Measurements from ENCODE around the gene THAP7. TPM values are rescaled to one million over a fixed set of nuclear protein-coding genes. Genes with fewer than 3 reads are reported as not detected.

THAP7 gene
- total and polyA plus RNA-seq, 2 experiments from 2014 or later, result 21.8 to 25.9 TPM

- no peaks in the 10 kb centered on the region for H3K9me2 ChIP-seq (ENCODE audit: insufficient read depth)
- peaks cover 11% of the 10 kb centered on the region for H3K27me3 Mint-ChIP-seq (ENCODE audit: insufficient read depth, low read depth, poor library complexity)
- H3K4me3 ChIP-seq, result no peak overlapping the region
- H4K20me1 ChIP-seq (replicated peaks; ENCODE audit: insufficient read depth), result no peaks in the 10 kb centered on the region
- no peaks in the 10 kb centered on the region for H3K4me1 ChIP-seq (ENCODE audit: insufficient read depth)
- no peaks in the 10 kb centered on the region for H3F3A ChIP-seq (replicated peaks; ENCODE audit: low read depth)
- H3K79me2 ChIP-seq (replicated peaks; ENCODE audit: insufficient read depth), result no peaks in the 10 kb centered on the region
- peaks cover 2% of the 10 kb centered on the region; the same call in 2 of the 3 replicates for H3K9me3 Mint-ChIP-seq
- H3K4me3 Mint-ChIP-seq, result no peak overlapping the region; the same call in 2 of the 3 replicates
- peak; percentile 94 for ATAC-seq
- H3K27ac Mint-ChIP-seq, result no peak overlapping the region
- H3K36me3 ChIP-seq (ENCODE audit: insufficient read depth), result no peaks in the 10 kb centered on the region
- H3K27ac ChIP-seq (ENCODE audit: low read depth), result no peak overlapping the region
- no peaks in the 10 kb centered on the region for H3K27me3 ChIP-seq (ENCODE audit: insufficient read depth)
- TF ChIP-seq, protein P1, sequence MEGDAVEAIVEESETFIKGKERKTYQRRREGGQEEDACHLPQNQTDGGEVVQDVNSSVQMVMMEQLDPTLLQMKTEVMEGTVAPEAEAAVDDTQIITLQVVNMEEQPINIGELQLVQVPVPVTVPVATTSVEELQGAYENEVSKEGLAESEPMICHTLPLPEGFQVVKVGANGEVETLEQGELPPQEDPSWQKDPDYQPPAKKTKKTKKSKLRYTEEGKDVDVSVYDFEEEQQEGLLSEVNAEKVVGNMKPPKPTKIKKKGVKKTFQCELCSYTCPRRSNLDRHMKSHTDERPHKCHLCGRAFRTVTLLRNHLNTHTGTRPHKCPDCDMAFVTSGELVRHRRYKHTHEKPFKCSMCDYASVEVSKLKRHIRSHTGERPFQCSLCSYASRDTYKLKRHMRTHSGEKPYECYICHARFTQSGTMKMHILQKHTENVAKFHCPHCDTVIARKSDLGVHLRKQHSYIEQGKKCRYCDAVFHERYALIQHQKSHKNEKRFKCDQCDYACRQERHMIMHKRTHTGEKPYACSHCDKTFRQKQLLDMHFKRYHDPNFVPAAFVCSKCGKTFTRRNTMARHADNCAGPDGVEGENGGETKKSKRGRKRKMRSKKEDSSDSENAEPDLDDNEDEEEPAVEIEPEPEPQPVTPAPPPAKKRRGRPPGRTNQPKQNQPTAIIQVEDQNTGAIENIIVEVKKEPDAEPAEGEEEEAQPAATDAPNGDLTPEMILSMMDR (conservative IDR thresholded peaks at IDR 0.05; ENCODE audit: low read depth in 2 of 2), result peak; percentile 67 to 77
- TF ChIP-seq, protein P2, sequence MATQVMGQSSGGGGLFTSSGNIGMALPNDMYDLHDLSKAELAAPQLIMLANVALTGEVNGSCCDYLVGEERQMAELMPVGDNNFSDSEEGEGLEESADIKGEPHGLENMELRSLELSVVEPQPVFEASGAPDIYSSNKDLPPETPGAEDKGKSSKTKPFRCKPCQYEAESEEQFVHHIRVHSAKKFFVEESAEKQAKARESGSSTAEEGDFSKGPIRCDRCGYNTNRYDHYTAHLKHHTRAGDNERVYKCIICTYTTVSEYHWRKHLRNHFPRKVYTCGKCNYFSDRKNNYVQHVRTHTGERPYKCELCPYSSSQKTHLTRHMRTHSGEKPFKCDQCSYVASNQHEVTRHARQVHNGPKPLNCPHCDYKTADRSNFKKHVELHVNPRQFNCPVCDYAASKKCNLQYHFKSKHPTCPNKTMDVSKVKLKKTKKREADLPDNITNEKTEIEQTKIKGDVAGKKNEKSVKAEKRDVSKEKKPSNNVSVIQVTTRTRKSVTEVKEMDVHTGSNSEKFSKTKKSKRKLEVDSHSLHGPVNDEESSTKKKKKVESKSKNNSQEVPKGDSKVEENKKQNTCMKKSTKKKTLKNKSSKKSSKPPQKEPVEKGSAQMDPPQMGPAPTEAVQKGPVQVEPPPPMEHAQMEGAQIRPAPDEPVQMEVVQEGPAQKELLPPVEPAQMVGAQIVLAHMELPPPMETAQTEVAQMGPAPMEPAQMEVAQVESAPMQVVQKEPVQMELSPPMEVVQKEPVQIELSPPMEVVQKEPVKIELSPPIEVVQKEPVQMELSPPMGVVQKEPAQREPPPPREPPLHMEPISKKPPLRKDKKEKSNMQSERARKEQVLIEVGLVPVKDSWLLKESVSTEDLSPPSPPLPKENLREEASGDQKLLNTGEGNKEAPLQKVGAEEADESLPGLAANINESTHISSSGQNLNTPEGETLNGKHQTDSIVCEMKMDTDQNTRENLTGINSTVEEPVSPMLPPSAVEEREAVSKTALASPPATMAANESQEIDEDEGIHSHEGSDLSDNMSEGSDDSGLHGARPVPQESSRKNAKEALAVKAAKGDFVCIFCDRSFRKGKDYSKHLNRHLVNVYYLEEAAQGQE (IDR thresholded peaks at IDR 0.05; ENCODE audit: unreplicated experiment), result no peak
- H3K4me1 Mint-ChIP-seq, result no peaks in the 10 kb centered on the region
- DNase-seq (ENCODE audit: low spot score), result peak; percentile 85
- H3K4me2 ChIP-seq, result no peak overlapping the region
- 0 out of 2 replicates have a peak overlapping the region, but pooled peaks have one; percentile 24 for H2AFZ ChIP-seq
- no peaks in the 10 kb centered on the region for H3K36me3 Mint-ChIP-seq (ENCODE audit: low read depth)
Observed at GRCh38 chr22:21020802-21021429, 19.0 kb upstream of the THAP7 start.

- ATAC-seq (no peak), DNase-seq (ENCODE audit: low spot score) (no peak)
- TF ChIP-seq JUNB (IDR thresholded peaks at IDR 0.05; ENCODE audit: unreplicated experiment) (no peak), ZNF331 (CRISPR knock-in tag; IDR thresholded peaks at IDR 0.05; ENCODE audit: low read depth) (no peak), POLR2AphosphoS5 (IDR thresholded peaks at IDR 0.05; ENCODE audit: low read depth) (no peak), EZH2phosphoT487 (IDR thresholded peaks at IDR 0.05; ENCODE audit: unreplicated experiment) (no peak), ZNF114 (CRISPR knock-in tag; IDR thresholded peaks at IDR 0.05) (no peak)
- TF ChIP-seq, protein P3, sequence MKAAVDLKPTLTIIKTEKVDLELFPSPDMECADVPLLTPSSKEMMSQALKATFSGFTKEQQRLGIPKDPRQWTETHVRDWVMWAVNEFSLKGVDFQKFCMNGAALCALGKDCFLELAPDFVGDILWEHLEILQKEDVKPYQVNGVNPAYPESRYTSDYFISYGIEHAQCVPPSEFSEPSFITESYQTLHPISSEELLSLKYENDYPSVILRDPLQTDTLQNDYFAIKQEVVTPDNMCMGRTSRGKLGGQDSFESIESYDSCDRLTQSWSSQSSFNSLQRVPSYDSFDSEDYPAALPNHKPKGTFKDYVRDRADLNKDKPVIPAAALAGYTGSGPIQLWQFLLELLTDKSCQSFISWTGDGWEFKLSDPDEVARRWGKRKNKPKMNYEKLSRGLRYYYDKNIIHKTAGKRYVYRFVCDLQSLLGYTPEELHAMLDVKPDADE (IDR thresholded peaks at IDR 0.05), result no peak
- TF ChIP-seq, protein P1 (conservative IDR thresholded peaks at IDR 0.05; ENCODE audit: low read depth in 2 of 2), result no peak
Observed at GRCh38 chr22:21018314-21018713, 16.4 kb upstream of the THAP7 start.

More at GRCh38 chr22:21018314-21018713, 16.4 kb upstream of the THAP7 start:
- Mint-ChIP-seq H3K9me3 (peaks cover 2% of the 10 kb centered on the region; the same call in 2 of the 3 replicates), H3K4me1 (peaks cover 16% of the 10 kb centered on the region; the same call in 2 of the 3 replicates), H3K4me3 (no peak overlapping the region), H3K36me3 (ENCODE audit: low read depth) (no peaks in the 10 kb centered on the region), H3K27ac (no peak overlapping the region), H3K27me3 (ENCODE audit: insufficient read depth, low read depth, poor library complexity) (peaks cover 23% of the 10 kb centered on the region)
- Histone ChIP-seq H3K9me2 (ENCODE audit: insufficient read depth) (no peaks in the 10 kb centered on the region), H3K4me2 (no peak overlapping the region), H2AFZ (no peak overlapping the region), H3F3A (replicated peaks; ENCODE audit: low read depth) (no peaks in the 10 kb centered on the region), H3K27ac (ENCODE audit: low read depth) (no peak overlapping the region), H3K4me1 (ENCODE audit: insufficient read depth) (peaks cover 10% of the 10 kb centered on the region), H3K79me2 (replicated peaks; ENCODE audit: insufficient read depth) (no peaks in the 10 kb centered on the region), H3K27me3 (ENCODE audit: insufficient read depth) (no peaks in the 10 kb centered on the region), H3K4me3 (no peak overlapping the region), H4K20me1 (replicated peaks; ENCODE audit: insufficient read depth) (no peaks in the 10 kb centered on the region), H3K36me3 (ENCODE audit: insufficient read depth) (no peaks in the 10 kb centered on the region)
